Measurements from ENCODE around the gene UHMK1. TPM values are rescaled to one million over a fixed set of nuclear protein-coding genes. Genes with fewer than 3 reads are reported as not detected.
"Not testable (repeated sequence)": the region's sequence is repeated elsewhere in the genome, so short reads cannot be mapped to it uniquely, and the experiment has no call there.

Gene UHMK1
- total and polyA plus RNA-seq, 4 donors, result 8.7 to 29.6 (median 21.3) TPM

DNA sequence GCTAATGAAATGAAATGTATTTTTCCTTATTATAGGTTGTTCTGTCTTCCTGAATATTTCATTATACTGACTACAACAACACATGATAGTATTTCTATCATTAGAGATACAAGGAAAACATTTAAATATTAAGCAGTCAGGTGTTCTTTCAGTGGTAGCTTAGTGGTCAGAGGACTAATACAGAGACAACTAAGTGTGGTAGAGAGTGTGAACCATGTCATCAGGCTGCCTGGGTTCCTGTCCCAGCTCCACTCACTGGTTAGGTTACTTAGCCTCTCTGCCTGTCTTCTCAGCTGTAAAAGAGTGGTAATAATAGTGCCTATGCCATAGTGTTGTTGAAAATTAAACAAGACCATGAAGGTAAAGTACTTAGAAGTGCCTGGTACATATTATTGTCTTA, 67.8 kb downstream of the UHMK1 start:
- H3K4me1 ChIP-seq (ENCODE audit: control insufficient read depth in 1 of 2, insufficient read depth in 2 of 2, low read length in 2 of 2), result peaks cover 2 to 9% of the 10 kb centered on the region in 2 donors
- no peak overlapping the region for H3K4me3 ChIP-seq (ENCODE audit: low read length in 2 of 2)
- intact Hi-C loops (cut with DNase I), result no loop called here
- H3K27me3 ChIP-seq (ENCODE audit: control insufficient read depth in 1 of 2, insufficient read depth in 2 of 2, low read length in 1 of 2), result no peaks in the 10 kb centered on the region
- no peak for ATAC-seq (ENCODE audit: low FRiP score)
- H3K36me3 ChIP-seq (ENCODE audit: control insufficient read depth in 1 of 2, insufficient read depth in 2 of 2, low read length in 1 of 2), result peaks cover 0 to 6% of the 10 kb centered on the region in 2 donors
- no peak for DNase-seq
- no peak overlapping the region for H3K27ac ChIP-seq (ENCODE audit: low read depth in 1 of 2, low read length in 2 of 2)
- H3K9me3 ChIP-seq (ENCODE audit: control insufficient read depth, low read length), result no peaks in the 10 kb centered on the region

DNA sequence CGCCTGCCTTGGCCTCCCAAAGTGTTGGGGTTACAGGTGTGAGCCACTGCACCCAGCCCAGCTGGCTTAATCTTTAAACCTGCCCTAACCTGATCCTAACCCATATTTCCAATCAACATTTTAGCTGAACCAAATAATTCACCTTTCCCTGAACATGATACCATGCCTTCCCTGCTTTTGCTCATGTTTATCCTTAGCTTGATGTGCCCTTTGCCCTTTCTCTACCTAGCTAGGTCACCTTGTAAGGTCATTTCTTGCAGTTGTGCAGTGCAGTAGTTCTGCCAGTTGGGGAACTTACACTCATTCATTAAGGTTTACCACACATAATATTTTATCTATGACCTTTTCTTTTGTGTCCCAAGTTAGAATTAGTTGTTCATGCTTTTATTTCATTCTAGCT, 69.3 kb downstream of the UHMK1 start:
- H3K36me3 ChIP-seq (ENCODE audit: control insufficient read depth in 1 of 2, insufficient read depth in 2 of 2, low read length in 1 of 2), result peaks cover 0 to 6% of the 10 kb centered on the region in 2 donors
- intact Hi-C loops (cut with DNase I), result no loop called here
- H3K9me3 ChIP-seq (ENCODE audit: control insufficient read depth, low read length), result no peaks in the 10 kb centered on the region
- H3K4me3 ChIP-seq (ENCODE audit: low read length in 2 of 2), result no peak overlapping the region
- H3K27me3 ChIP-seq (ENCODE audit: control insufficient read depth in 1 of 2, insufficient read depth in 2 of 2, low read length in 1 of 2), result no peaks in the 10 kb centered on the region
- H3K4me1 ChIP-seq (ENCODE audit: control insufficient read depth in 1 of 2, insufficient read depth in 2 of 2, low read length in 2 of 2), result peaks cover 0 to 9% of the 10 kb centered on the region in 2 donors
- no peak for DNase-seq
- WGBS, 2 donors, result 97 to 100% methylated on average over 1 of the region's 1 CpG
- no peak overlapping the region for H3K27ac ChIP-seq (ENCODE audit: low read depth in 1 of 2, low read length in 2 of 2)
- ATAC-seq (ENCODE audit: low FRiP score), result no peak

DNA sequence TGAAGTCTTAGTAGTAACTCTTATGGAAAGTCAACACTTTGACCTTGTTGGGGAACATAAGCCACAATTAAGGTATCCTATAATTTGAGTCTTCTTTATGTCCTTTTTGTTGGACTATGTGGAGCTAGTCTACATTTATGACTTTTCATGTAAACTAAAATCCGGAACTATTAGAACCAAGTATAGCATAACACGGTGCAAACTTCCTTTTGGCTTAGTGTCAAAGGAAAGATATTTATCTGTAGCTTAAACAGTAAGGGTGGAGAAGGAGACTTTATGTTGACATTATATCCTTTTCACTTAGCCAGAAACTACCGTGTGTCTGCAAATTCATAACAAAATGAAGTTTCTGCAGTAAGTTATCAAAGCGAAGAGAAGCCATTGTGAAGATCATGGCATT, 71.2 kb downstream of the UHMK1 start:
- WGBS, 2 donors, result 60% methylated on average over 4 of the region's 4 CpGs
- Histone ChIP-seq H3K4me1 (ENCODE audit: control insufficient read depth in 1 of 2, insufficient read depth in 2 of 2, low read length in 2 of 2) (peaks cover 0 to 8% of the 10 kb centered on the region in 2 donors), H3K9me3 (ENCODE audit: control insufficient read depth, low read length) (no peaks in the 10 kb centered on the region), H3K27me3 (ENCODE audit: control insufficient read depth in 1 of 2, insufficient read depth in 2 of 2, low read length in 1 of 2) (no peaks in the 10 kb centered on the region), H3K4me3 (ENCODE audit: low read length in 2 of 2) (no peak overlapping the region), H3K27ac (ENCODE audit: low read depth in 1 of 2, low read length in 2 of 2) (no peak overlapping the region), H3K36me3 (ENCODE audit: control insufficient read depth in 1 of 2, insufficient read depth in 2 of 2, low read length in 1 of 2) (peaks cover 0 to 6% of the 10 kb centered on the region in 2 donors)
- no peak for ATAC-seq (ENCODE audit: low FRiP score)
- DNase-seq, result no peak
- intact Hi-C loops (cut with DNase I), result no loop called here

DNA sequence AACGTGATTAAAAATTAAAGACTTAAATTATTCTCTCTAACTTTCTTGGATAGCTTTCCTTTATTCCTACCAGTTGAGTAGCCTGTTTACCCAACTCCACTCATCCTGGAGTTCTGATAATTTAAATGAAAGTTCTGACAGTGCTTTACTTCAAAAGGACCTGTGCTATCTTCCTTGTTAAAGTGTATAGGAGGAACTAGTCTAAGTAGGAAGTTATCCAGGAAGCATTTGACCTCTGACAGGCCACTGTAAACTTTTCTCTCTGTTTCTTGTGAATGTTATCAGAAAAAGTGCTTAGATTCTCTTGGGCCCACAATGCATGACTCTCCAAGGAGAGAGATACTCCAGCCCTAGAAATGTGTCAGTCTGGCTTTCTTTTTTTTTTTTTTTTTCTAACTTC, 73.1 kb downstream of the UHMK1 start:
- ATAC-seq (ENCODE audit: low FRiP score), result no peak
- 74 to 78% methylated on average over 1 of the region's 1 CpG for WGBS, 2 donors
- no peak overlapping the region for H3K4me3 ChIP-seq (ENCODE audit: low read length in 2 of 2)
- DNase-seq, result no peak
- intact Hi-C loops (cut with DNase I), result no loop called here
- peaks cover 0 to 3% of the 10 kb centered on the region in 2 donors for H3K4me1 ChIP-seq (ENCODE audit: control insufficient read depth in 1 of 2, insufficient read depth in 2 of 2, low read length in 2 of 2)
- no peak overlapping the region for H3K27ac ChIP-seq (ENCODE audit: low read depth in 1 of 2, low read length in 2 of 2)
- peaks cover 0 to 6% of the 10 kb centered on the region in 2 donors for H3K36me3 ChIP-seq (ENCODE audit: control insufficient read depth in 1 of 2, insufficient read depth in 2 of 2, low read length in 1 of 2)
- H3K9me3 ChIP-seq (ENCODE audit: control insufficient read depth, low read length), result no peaks in the 10 kb centered on the region
- no peaks in the 10 kb centered on the region for H3K27me3 ChIP-seq (ENCODE audit: control insufficient read depth in 1 of 2, insufficient read depth in 2 of 2, low read length in 1 of 2)

DNA sequence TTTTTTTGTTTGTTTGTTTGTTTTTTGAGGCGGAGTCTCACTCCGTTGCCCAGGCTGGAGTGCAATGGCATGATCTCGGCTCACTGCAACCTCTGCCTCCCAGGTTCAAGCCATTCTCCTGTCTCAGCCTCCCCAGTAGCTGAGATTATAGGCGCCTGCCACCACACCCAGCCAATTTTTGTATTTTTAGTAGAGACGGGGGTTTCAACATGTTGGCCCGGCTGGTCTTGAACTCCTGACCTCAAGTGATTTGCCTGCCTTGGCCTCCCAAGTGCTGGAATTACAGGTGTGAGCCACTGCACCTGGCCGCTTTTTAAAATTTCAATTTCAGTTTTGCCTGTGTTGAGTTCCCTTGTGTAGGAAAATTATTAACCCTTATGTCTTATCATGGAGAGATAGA, 73.5 kb downstream of the UHMK1 start:
- 91 to 93% methylated on average over 7 of the region's 7 CpGs for WGBS, 2 donors
- DNase-seq; H3K4me3 ChIP-seq (ENCODE audit: low read length in 2 of 2); H3K9me3 ChIP-seq (ENCODE audit: control insufficient read depth, low read length); H3K27ac ChIP-seq (ENCODE audit: low read depth in 1 of 2, low read length in 2 of 2); H3K27me3 ChIP-seq (ENCODE audit: control insufficient read depth in 1 of 2, insufficient read depth in 2 of 2, low read length in 1 of 2); intact Hi-C loops (cut with DNase I); H3K36me3 ChIP-seq (ENCODE audit: control insufficient read depth in 1 of 2, insufficient read depth in 2 of 2, low read length in 1 of 2); H3K4me1 ChIP-seq (ENCODE audit: control insufficient read depth in 1 of 2, insufficient read depth in 2 of 2, low read length in 2 of 2); ATAC-seq (ENCODE audit: low FRiP score): not testable (repeated sequence)

GRCh38 chr1:162571696-162572095, 74.1 kb downstream of the UHMK1 start:
- peaks cover 0 to 6% of the 10 kb centered on the region in 2 donors for H3K36me3 ChIP-seq (ENCODE audit: control insufficient read depth in 1 of 2, insufficient read depth in 2 of 2, low read length in 1 of 2)
- H3K27ac ChIP-seq (ENCODE audit: low read depth in 1 of 2, low read length in 2 of 2), result peak overlapping the region in 1 of 2 donors; percentile 28
- no peak for DNase-seq
- no peaks in the 10 kb centered on the region for H3K27me3 ChIP-seq (ENCODE audit: control insufficient read depth in 1 of 2, insufficient read depth in 2 of 2, low read length in 1 of 2)
- peaks cover 0 to 3% of the 10 kb centered on the region in 2 donors for H3K4me1 ChIP-seq (ENCODE audit: control insufficient read depth in 1 of 2, insufficient read depth in 2 of 2, low read length in 2 of 2)
- 58 to 73% methylated on average over 1 of the region's 1 CpG for WGBS, 2 donors
- no peaks in the 10 kb centered on the region for H3K9me3 ChIP-seq (ENCODE audit: control insufficient read depth, low read length)
- intact Hi-C loops (cut with DNase I), result no loop called here
- no peak for ATAC-seq (ENCODE audit: low FRiP score)
- no peak overlapping the region for H3K4me3 ChIP-seq (ENCODE audit: low read length in 2 of 2)

DNA sequence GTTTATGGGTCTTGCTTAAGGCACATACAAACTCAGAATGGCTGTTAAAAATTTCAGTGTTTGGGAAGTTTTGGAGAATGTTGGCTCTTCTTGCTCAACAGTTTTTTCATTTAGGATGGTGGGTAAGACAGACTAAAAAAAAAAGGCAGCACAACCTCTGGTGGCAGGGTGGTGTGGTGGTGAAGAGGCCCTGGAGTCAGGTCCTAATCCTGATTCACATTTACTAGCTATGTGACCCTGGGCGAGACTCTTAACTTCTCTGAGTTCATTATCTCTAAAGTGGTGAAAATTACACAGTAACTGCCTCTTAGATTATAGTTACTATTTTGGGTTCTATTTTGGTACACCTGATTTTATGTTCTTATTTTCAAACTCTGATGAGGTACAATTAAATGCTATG, 75.5 kb downstream of the UHMK1 start:
- no peak overlapping the region for H3K4me3 ChIP-seq (ENCODE audit: low read length in 2 of 2)
- H3K27me3 ChIP-seq (ENCODE audit: control insufficient read depth in 1 of 2, insufficient read depth in 2 of 2, low read length in 1 of 2), result no peaks in the 10 kb centered on the region
- no peaks in the 10 kb centered on the region for H3K9me3 ChIP-seq (ENCODE audit: control insufficient read depth, low read length)
- ATAC-seq (ENCODE audit: low FRiP score), result no peak
- H3K36me3 ChIP-seq (ENCODE audit: control insufficient read depth in 1 of 2, insufficient read depth in 2 of 2, low read length in 1 of 2), result peaks cover 0 to 6% of the 10 kb centered on the region in 2 donors
- WGBS, 2 donors, result 93% methylated on average over 1 of the region's 1 CpG
- intact Hi-C loops (cut with DNase I), result no loop called here
- H3K27ac ChIP-seq (ENCODE audit: low read depth in 1 of 2, low read length in 2 of 2), result no peak overlapping the region
- DNase-seq, result no peak
- H3K4me1 ChIP-seq (ENCODE audit: control insufficient read depth in 1 of 2, insufficient read depth in 2 of 2, low read length in 2 of 2), result peaks cover 0 to 3% of the 10 kb centered on the region in 2 donors

- no peaks in the 10 kb centered on the region for H3K27me3 ChIP-seq (ENCODE audit: control insufficient read depth in 1 of 2, insufficient read depth in 2 of 2, low read length in 1 of 2)
- H3K36me3 ChIP-seq (ENCODE audit: control insufficient read depth in 1 of 2, insufficient read depth in 2 of 2, low read length in 1 of 2), result no peaks in the 10 kb centered on the region
- H3K27ac ChIP-seq (ENCODE audit: low read depth in 1 of 2, low read length in 2 of 2), result no peak overlapping the region
- peak; percentile 53 for ATAC-seq (ENCODE audit: low FRiP score)
- H3K4me3 ChIP-seq (ENCODE audit: low read length in 2 of 2), result no peak overlapping the region
- WGBS, 2 donors, result 75 to 82% methylated on average over 4 of the region's 4 CpGs
- DNase-seq, result no peak
- no peaks in the 10 kb centered on the region for H3K4me1 ChIP-seq (ENCODE audit: control insufficient read depth in 1 of 2, insufficient read depth in 2 of 2, low read length in 2 of 2)
- intact Hi-C loops (cut with DNase I), result no loop called here
- H3K9me3 ChIP-seq (ENCODE audit: control insufficient read depth, low read length), result no peaks in the 10 kb centered on the region
Measured at GRCh38 chr1:162578071-162578700, 80.6 kb downstream of the UHMK1 start.

DNA sequence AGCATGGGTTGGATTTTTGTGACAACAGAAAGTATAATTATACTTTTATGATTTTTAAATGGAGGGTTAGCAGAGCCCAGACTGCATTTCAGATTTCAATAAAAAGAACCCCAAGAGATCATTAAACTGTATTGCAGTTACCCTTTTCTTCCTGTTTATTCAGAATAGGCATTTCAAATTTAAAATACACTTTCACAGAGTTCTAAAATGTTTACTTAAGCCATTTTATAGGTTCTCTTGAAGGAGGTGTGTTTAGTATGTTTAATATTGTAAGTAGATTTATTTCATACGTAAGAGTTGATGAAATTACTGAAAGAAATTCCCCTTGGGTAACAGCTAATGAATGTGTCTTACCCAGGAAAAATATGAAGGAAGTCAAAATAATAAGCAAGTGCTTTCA, 81.3 kb downstream of the UHMK1 start:
- H3K27me3 ChIP-seq (ENCODE audit: control insufficient read depth in 1 of 2, insufficient read depth in 2 of 2, low read length in 1 of 2), result no peaks in the 10 kb centered on the region
- intact Hi-C loops (cut with DNase I), result no loop called here
- no peaks in the 10 kb centered on the region for H3K9me3 ChIP-seq (ENCODE audit: control insufficient read depth, low read length)
- no peaks in the 10 kb centered on the region for H3K36me3 ChIP-seq (ENCODE audit: control insufficient read depth in 1 of 2, insufficient read depth in 2 of 2, low read length in 1 of 2)
- no peak overlapping the region for H3K27ac ChIP-seq (ENCODE audit: low read depth in 1 of 2, low read length in 2 of 2)
- 93 to 98% methylated on average over 1 of the region's 1 CpG for WGBS, 2 donors
- H3K4me3 ChIP-seq (ENCODE audit: low read length in 2 of 2), result no peak overlapping the region
- DNase-seq (no peak), ATAC-seq (ENCODE audit: low FRiP score) (no peak)
- no peaks in the 10 kb centered on the region for H3K4me1 ChIP-seq (ENCODE audit: control insufficient read depth in 1 of 2, insufficient read depth in 2 of 2, low read length in 2 of 2)

Measured in aorta (tissue), 5 donors.